Stimulated activated CD8-positive, alpha-beta memory T cell treated with anti-CD3 and anti-CD28 coated beads, Interleukin-15, amount 100 ng/mL, for 4 hours (primary cell): ENCODE measurements around the gene GTF2B.
"Not testable (repeated sequence)": the region's sequence is repeated elsewhere in the genome, so short reads cannot be mapped to it uniquely, and the experiment has no call there.

ENCODE experiments used
- DNase-seq, 2 donors: peaks; one replicate each; pipeline ENCODE4 v3.0.0-alpha.2; 2020; ENCODE audit warnings: low read depth in 2 of 2

Gene GTF2B

DNA sequence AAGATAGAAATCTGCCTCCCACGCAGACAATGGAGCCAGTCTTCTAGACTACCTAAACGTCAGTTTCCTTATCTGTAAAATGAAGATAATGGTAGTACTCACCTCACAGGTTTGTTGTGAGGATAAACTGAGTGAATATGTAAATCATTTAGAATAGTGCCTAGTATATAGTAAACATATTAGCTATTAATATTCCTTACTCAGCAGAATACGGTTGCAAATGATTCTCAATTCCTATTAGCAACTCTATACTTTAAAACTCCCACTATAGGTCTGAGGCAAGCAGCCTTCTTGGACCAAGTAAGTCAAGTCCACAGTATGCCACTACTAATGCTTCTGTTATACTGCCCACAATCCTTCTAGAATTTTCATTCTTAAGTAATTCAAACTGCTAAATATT, 5.4 kb downstream of the GTF2B start:
- DNase-seq: no peak

DNA sequence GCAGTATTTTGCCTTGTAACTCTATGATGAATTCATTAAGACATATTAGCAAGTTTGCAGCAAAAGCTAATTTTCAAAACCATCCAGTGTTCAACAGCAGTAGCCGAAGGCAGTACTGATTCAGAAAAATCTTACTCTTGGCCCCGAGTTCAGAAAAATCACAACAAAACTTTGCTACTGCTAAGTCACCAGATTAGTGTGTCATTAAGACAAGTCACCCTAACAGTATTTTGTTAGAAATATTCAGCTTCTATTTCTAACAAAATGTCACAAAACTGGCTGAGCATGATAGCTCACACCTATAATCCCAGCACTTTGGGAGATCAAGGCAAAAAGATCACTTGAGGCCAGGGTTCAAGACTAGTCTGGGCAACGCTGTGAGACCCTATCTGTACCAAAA, 8.2 kb downstream of the GTF2B start:
- DNase-seq: no peak

DNA sequence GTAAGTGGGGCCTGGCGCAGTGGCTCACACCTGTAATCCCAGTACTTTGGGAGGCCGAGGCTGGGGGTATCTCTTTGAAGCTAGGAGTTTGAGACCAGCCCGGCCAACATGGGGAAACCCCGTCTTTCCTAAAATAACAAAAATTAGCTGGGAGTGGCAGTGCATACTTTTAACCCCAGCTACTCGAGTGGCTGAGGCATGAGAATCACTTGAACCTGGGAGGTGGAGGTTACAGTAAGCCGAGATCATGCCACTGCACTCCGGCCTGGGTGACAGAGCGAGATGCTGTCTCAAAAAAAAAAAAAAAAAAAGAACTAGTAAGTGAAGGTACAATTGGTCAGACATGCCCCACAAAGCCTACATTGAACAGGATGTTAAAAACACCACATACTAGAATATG, 10.7 kb downstream of the GTF2B start:
- not testable (repeated sequence) for DNase-seq

DNA sequence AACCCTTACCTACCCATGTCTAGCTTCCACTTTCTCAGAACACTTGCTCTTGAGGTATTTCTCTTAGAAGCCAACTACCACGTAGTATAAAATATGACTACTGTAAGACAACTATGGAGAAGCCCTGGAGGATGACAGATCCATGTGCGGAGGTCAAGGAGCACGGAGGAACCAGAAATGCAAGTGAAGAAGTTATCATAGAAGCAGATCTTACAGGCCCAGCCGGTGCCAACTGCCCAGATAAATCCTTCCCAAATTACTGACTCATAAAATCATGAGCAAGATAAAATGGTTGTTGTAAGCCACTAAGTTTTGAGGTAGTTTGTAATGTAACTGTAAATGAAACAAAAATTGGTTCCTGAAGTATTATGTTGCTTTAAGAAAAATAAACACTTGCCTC, 12.6 kb downstream of the GTF2B start:
- DNase-seq: no peak

DNA sequence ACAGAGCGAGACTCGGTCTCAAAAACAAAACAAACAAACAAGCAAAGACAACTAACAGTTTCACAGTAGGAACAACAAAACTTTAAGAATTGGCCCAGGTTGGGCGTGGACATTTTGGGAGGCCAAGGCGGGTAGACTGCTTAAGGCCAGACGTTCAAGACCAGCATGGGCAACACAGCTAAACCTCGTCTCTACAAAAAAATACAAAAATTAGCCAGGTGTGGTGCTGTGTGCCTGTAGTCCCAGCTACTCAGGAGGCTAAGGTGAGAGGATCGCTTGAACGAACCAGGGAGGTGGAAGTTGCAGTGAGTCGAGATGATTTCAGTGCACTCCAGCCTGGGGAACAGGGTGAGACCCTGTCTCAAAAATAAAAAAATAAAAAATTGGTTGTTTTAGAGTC, 13.5 kb downstream of the GTF2B start:
- DNase-seq: no peak

DNA sequence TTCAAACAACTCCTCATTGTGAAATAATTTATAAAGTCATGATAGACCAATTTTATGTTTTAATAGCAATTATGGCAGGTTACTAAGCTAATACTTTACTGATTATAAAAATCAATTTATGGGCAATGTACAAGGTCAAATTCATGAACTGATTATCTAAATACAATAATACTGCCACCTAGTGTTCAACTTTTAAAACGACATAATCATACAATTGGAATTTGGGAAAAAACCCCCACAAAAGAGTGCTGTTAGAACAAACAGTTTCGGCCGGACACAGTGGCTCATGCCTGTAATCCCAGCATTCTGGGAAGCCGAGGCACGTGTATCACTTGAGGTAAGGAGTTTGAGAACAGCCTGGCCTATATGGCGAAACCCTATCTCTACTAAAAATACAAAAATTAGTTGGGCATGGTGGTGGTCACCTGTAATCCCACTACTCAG, 14.0 kb downstream of the GTF2B start:
- DNase-seq: no peak

DNA sequence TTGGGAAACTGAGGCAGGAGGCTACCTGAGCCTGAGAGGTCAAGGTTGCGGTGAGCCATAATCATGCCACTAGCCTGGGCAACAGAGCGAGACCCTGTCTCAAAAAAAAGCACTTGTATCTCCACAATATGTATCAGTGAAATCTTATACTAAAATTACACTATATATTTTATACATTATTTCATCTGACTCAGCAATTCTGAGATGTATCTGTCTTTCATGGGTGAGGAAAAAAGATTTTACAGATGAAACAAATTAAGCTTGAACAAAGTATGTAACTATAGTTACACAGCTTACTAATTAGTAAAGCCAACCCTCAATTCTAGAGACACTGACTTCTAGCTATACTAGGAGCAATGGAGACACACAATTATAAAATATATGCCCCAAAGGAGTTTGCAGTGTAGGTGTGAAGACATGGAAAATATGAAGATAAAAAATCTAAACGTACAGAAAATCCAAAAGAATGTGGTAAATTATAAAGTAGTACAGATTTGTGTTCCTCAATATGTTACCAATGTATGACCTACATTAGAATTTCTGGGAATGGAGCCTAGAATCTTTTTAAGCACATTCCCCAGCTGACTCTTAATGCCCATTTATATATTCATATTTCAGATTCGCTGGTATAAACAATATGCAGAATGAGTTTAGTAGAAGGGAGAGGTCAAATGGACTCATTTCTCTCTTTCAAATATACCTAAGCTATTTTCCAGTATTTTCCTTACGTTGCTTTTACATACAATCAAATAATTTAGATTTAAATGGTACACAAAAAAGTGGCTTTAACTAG, 14.6 kb downstream of the GTF2B start:
- no peak for DNase-seq

DNA sequence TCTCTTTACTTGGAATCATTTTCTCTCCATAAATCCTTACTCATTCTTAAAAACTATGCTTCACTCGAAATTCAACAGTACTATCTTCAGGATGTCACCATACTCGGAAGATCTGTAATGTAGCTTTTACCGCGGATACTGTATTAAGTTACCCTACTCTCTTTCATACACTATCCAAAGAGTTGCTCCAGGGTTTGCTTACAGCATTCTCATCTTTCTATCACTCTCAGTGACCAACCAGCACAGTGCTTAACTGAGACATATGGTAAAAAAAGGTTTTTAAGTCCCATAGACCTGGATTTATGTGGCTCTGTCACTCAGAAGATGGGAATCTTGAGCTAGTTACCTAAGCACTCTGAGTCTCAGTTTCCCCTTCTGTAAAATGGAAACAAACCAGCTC, 15.8 kb downstream of the GTF2B start:
- no peak for DNase-seq

DNA sequence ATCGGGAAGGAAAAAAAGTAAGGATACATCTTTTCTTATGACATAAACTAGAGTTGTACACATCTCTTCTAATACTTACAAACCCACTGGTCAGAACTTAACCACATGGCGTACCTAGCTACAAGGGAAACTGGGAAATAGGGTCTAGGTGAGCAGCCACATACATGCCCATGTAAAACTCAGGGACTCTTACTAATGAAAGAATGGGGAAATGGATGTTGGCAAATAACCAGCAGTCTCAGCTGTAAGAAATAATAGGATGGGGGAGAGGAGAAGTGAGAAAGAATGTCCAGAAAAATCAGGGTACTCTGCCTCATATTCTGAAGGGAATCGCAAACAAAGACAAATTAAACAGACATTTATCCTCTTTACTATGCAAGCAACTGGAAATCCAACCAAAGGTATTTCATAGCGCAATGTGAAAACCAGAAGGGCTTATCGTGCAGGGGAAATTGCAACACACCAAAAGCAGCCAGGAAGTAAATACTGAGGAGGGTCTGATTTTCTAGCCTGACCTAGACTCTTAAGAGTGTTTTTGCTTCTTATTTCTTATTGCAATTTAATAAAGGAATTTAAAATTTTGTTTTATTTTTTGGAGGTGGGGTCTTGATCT, 17.5 kb downstream of the GTF2B start:
- no peak for DNase-seq

DNA sequence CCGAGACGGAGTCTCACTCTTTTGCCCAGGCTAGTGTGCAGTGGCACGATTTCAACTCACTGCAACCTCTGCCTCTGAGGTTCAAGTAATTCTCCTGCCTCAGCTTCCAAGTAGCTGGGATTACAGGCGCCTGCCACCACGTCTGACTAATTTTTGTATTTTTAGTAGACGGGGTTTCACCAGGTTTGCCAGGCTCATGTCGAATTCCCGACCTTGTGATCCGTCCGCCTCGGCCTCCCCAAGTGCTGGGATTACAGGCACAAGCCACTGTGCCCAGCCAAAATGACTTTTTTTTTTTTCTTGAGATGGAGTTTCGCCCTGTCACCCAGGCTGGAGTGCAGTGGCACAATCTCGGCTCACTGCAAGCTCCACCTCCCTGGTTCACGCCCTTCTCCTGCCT, 21.7 kb downstream of the GTF2B start:
- not testable (repeated sequence) for DNase-seq

DNA sequence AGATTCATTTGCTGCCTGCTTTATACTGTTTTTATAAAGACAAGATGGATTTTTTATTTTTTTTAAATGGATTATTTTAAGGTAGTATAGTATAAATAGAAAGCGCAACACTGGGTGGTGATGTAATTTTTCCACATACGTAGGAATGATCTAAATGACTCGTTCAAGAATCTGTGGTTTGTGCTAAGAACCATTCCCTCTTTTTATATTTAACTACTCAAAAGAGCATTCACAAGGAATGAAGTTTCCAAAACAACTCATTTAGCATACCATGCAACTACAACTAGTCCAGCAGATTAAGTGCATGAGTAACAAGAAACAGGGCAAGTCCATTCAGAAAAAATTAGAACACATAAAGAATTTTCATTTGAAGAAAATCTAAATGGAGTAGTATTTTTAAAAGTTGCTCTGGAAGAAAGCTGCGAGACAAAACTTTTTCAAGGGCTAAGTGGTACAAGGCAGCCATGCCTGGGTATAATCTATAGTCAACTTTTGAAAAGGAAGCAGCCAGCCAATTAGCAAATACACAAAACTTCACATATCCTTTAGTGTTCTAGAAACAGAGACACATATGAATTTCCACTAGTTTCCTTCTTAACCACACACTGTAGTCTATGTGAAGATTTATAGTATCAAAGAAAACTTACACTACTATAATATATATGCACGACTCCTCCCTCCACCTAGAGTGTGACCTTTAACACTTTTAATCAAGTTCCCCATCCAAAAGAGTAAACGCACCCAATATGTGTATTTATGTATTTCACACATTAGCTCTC, 23.4 kb downstream of the GTF2B start:
- no peak for DNase-seq

DNA sequence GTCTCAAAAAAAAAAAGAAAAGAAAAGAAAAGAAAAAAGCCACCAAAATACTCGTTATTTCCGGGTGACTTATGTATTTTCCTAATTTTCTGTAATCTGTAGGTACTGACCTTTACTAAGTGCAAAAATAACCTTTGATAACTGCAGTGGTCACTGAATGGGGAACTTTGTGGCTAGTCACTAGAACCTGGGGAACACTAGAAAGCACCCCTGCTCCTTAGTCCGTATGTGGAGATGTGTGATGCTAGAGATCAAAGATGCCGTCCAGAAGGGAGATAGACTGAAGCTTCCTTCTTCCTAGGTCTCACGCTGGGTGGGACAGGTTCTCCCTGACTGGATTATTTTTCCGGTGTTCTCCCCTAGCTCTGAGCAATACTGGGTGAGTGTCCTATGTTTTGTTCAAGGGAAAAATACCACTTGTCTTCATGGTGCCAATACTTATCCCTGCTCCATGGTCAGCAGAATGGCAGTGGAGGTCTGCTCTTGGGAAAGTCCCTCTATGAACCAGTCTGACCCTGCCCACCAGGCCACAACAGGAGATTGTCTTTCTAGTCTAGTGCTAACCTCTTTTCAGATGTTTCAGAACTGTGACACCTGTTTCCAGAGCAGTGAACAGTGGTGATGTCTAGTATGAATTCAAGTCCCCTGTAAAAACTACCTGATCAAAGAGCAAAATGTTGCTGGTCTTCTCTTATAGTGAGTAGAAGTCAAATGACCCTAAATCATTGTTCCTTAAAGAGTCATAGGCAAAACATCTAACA, 39.9 kb downstream of the GTF2B start:
- no peak for DNase-seq

DNA sequence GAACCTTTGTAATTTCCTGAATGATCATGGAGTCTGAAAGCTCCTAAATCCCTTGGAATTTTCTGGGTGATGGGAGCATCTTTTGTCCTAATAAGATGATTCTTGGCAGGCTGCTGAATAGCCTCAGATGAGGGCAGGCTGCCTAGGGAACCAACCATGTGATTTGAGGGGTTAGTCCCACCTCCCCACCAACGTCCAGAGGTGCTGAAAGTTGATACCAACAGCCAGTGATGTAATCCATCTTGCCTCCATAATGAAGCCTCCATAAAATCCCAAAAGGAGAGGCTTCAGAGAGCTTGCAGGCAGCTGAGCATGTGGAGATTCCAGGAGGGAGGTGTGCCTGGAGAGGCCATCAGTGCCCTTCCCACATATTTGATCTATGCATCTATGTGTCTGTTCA, 43.7 kb downstream of the GTF2B start:
- DNase-seq: no peak

DNA sequence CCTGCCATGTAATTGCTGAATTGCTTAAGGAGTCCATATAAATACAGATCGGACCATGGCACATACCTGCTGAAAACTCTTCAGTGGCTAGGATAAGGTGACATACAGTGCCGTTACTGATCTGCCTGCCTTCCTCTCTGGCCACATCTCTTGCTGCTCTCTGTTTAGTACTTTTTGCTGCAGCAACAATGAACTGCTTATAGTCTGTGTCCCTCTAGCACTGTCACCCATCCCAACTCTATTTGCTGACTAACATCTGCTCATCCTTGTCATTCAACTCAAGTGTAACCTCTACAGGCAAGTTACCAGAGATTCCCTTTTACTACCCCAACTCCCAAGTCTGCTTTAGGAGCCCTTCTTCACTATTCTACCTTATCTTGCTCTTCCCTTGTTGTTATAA, 65.6 kb downstream of the GTF2B start:
- DNase-seq: no peak

DNA sequence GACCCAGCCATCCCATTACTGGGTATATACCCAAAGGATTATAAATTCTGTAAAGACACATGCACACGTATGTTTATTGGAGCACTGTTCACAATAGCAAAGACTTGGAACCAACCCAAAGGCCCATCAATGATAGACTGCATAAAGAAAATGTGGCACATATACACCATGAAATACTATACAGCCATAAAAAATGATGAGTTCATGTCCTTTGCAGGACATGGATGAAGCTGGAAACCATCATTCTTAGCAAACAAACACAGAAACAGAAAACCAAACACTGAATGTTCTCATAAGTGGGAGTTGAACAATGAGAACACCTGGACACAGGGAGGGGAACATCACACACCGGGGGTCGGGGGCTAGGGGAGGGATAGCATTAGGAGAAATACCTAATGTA, 71.7 kb downstream of the GTF2B start:
- not testable (repeated sequence) for DNase-seq

DNA sequence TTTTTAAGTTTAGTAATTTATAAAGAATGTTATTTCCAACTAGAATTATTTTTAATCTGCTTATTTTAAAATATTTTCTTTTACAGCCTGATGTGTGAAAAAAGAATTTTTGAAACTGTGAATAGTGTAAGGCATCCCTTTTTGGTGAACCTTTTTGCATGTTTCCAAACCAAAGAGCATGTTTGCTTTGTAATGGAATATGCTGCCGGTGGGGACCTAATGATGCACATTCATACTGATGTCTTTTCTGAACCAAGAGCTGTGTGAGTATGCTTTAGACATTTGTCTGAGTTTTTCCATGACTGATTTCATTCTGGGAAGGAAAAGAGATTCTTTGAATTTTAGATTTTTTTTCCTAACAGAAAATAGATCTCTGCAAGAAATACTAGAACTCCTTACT, 77.9 kb downstream of the GTF2B start:
- DNase-seq: no peak

DNA sequence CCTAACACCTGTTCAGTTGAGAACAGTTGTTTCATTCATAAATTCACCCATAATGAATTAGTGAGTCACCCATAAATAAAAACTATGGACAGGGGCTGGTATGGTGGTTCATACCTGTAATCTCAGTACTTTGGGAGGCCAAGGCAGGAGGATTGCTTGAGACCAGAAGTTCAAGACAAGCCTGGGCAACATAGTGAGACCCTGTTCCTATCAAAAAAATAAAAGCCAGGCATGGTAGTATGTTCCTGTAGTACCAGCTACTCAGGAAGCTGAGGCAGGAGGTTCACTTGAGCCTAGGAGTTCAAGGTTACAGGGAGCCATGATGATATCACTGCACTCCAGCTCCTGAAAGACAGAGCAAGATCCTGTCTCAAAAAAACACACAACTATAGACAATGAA, 79.0 kb downstream of the GTF2B start:
- no peak for DNase-seq

DNA sequence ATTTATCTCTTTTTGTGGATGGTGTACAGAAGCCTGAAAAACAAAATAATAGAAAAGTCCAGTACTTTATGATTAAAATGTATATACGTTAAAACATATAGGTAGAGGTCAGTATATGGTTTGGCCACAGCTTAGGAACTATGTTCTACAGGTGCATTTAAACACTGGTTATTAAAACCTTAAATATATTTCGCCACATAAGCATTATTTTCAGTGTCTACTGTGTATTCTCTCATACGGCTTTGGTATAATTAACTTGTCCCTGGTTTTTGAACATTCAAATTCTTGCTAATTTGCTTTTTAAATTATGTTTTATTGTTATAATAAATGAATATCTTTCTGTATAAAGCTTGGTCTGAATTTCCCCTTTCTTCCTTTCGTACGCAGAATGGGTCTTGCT, 87.9 kb downstream of the GTF2B start:
- DNase-seq: no peak

DNA sequence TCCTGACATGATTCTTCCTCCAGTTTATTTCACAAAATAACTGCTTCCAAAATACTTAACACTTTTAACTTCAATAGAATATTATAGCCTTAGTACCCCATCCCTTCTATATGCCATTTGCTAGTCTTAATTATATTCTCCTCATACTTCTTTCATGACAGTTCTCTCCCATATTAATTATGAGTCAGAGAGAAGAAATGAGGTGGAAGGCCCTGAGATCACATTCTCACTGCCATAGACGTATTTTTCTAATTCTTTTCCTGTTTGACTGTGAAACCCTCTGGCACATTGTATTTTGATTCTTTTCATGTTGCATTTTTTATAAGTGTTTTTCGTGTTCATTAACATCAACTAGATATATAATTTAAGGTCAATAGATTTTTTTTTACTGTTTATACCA, 88.4 kb downstream of the GTF2B start:
- no peak for DNase-seq
